ENCODE data around the gene CRIP2.

CRIP2 gene

DNA sequence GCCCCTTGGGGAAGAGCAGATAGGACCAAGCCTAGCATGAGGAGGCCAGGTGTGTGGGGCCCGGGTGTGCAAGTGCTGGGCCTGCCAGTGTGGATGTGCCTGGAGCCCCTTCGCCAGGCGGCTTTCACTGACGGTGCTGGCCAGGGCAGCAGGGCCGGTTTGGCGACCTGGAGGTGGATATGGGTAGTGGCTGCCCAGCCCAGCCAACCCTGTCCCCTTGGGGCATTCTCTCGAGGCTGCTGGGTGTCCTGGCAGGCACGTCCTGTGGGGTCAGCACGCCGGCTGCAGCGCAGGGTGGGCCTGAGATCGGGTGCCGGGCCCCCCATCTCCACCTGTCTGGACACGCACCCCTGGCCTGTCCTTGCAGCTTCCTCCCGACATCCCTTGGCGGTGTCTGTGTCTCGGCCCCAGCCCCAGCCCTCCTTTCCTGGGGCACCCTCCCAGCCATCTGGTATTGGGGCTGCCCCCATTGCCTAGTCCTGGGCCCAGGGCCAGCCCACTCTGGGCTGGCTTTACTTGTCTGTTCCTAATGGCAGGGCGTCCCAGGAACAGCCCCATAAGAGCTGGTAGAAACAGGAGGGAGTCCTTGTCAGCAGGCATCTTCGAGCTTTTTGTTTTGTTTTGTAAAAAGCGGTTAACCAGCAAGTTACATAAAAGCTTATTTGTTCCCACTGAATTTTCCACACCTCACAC is 7.2 kb upstream of the CRIP2 start:
- Histone ChIP-seq H3K36me3 (peaks cover 51% of the 10 kb centered on the region), H3K9me3 (ENCODE audit: severe bottlenecking) (no peaks in the 10 kb centered on the region), H3K27ac (no peak overlapping the region), H3K4me3 (ENCODE audit: low read depth, low read length) (no peak overlapping the region), H3K27me3 (ENCODE audit: insufficient read depth, low read depth, severe bottlenecking) (no peaks in the 10 kb centered on the region)
- no peak for DNase-seq
- TF ChIP-seq, protein P1, sequence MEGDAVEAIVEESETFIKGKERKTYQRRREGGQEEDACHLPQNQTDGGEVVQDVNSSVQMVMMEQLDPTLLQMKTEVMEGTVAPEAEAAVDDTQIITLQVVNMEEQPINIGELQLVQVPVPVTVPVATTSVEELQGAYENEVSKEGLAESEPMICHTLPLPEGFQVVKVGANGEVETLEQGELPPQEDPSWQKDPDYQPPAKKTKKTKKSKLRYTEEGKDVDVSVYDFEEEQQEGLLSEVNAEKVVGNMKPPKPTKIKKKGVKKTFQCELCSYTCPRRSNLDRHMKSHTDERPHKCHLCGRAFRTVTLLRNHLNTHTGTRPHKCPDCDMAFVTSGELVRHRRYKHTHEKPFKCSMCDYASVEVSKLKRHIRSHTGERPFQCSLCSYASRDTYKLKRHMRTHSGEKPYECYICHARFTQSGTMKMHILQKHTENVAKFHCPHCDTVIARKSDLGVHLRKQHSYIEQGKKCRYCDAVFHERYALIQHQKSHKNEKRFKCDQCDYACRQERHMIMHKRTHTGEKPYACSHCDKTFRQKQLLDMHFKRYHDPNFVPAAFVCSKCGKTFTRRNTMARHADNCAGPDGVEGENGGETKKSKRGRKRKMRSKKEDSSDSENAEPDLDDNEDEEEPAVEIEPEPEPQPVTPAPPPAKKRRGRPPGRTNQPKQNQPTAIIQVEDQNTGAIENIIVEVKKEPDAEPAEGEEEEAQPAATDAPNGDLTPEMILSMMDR (IDR thresholded peaks at IDR 0.05; ENCODE audit: low read depth, low read length): no peak

DNA sequence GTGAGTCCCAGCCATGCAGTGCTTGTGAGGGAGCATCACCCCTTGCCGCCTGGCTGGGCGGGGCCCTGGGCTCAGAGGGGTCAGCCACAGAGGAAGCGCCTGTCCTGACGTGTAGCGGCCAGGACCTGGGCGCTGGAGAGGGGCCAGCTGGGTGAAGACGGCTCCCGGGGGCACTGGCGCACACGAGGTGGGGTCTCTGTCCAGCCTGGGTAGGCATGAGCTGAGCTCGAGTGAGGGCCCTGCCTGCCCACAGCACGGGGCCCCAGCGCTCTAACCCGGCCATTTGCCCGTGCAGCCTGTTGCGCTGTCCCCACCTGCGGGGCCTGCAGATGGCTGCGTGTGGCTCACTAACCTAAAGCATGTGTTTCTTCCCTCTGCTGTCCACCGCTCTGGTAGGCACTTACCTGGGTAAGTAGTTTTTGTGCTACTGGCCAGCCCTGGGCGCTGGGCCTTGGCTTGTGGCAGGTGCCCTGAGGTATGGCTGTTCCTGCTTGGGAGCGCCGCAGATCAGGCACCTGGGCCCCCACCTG is 6.6 kb upstream of the CRIP2 start:
- Histone ChIP-seq H3K4me3 (ENCODE audit: low read depth, low read length) (no peak overlapping the region), H3K36me3 (peaks cover 47% of the 10 kb centered on the region), H3K9me3 (ENCODE audit: severe bottlenecking) (no peaks in the 10 kb centered on the region), H3K27me3 (ENCODE audit: insufficient read depth, low read depth, severe bottlenecking) (no peaks in the 10 kb centered on the region), H3K27ac (no peak overlapping the region)
- TF ChIP-seq, protein P1 (IDR thresholded peaks at IDR 0.05; ENCODE audit: low read depth, low read length): no peak
- no peak for DNase-seq

GRCh38 chr14:105468621-105469241 is 5.9 kb upstream of the CRIP2 start:
- H3K27me3 ChIP-seq (ENCODE audit: insufficient read depth, low read depth, severe bottlenecking): no peaks in the 10 kb centered on the region
- H3K27ac ChIP-seq: no peak overlapping the region

DNA sequence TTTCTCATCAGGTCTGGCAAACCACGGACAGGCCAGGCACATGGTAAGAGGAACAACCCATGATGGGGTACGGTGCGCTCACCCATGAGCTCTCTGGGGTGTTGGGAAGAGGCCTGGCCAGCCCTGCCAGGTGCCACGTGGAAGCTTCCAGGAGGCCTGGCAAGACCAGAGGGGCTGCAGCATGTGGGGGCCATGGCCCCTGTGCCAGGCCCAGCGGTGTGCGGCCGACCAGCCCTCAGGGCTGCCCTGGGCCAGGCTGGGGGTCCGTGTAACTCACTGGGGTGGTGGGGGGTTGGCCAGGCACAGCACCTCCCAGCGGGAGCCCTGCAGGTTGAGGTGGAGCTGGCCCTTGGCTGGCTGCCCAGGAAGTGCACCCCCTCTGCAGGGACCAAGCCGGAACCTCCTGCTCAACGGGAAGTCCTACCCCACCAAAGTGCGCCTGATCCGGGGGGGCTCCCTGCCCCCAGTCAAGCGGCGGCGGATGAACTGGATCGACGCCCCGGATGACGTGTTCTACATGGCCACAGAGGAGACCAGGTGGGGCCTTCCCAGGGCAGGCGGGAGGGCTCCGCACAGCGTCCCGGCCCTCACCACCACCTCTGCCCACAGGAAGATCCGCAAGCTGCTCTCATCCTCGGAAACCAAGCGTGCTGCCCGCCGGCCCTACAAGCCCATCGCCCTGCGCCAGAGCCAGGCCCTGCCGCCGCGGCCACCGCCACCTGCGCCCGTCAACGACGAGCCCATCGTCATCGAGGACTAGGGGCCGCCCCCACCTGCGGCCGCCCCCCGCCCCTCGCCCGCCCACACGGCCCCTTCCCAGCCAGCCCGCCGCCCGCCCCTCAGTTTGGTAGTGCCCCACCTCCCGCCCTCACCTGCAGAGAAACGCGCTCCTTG is 4.9 kb upstream of the CRIP2 start:
- TF ChIP-seq, protein P1 (IDR thresholded peaks at IDR 0.05; ENCODE audit: low read depth, low read length): no peak
- peaks cover 33% of the 10 kb centered on the region for H3K36me3 ChIP-seq
- no peak overlapping the region for H3K27ac ChIP-seq

More at GRCh38 chr14:105468621-105469241, 5.9 kb upstream of the CRIP2 start:
- TF ChIP-seq, protein P1 (IDR thresholded peaks at IDR 0.05; ENCODE audit: low read depth, low read length): no peak
- Histone ChIP-seq H3K4me3 (ENCODE audit: low read depth, low read length) (no peak overlapping the region), H3K36me3 (peaks cover 40% of the 10 kb centered on the region), H3K9me3 (ENCODE audit: severe bottlenecking) (no peaks in the 10 kb centered on the region)
- DNase-seq: no peak

DNA sequence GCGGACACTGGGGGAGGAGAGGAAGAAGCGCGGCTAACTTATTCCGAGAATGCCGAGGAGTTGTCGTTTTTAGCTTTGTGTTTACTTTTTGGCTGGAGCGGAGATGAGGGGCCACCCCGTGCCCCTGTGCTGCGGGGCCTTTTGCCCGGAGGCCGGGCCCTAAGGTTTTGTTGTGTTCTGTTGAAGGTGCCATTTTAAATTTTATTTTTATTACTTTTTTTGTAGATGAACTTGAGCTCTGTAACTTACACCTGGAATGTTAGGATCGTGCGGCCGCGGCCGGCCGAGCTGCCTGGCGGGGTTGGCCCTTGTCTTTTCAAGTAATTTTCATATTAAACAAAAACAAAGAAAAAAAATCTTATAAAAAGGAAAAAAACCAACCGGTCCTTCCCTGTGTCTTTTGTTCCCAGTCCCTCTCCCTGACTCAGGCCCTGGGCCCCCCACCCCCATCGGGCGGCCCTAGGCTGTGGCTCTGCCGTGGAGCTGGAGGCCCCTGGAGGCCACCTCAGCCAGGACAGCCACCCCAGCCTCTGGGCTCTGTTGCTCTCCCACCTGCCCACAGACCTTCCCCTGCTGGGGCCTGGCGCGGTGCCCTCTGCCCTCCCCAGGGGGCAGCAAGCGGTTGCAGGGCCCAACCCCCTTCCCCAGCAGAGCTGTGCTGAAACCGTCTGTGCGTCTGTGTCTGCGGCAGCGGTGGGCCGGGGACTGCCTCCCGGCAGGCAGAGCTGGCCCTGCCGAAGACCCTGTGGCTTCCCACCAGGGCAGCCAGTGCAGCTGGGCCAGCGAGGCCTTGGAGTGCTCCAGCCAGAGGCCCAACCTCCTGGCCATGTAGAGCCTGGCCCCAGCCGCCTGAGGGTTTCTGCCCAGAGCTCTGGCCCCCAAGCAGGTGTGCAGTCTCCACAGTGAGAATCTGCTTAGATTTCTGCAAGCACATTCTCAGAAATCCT is 4.0 kb upstream of the CRIP2 start:
- Histone ChIP-seq H3K4me3 (ENCODE audit: low read depth, low read length) (no peak overlapping the region), H3K27ac (peak overlapping the region; percentile 26), H3K36me3 (peaks cover 24% of the 10 kb centered on the region), H3K9me3 (ENCODE audit: severe bottlenecking) (no peaks in the 10 kb centered on the region), H3K27me3 (ENCODE audit: insufficient read depth, low read depth, severe bottlenecking) (no peaks in the 10 kb centered on the region)
- DNase-seq: no peak
- TF ChIP-seq, protein P1 (IDR thresholded peaks at IDR 0.05; ENCODE audit: low read depth, low read length): no peak

More for the DNA sequence above, 4.9 kb upstream of the CRIP2 start:
- no peak for DNase-seq
- Histone ChIP-seq H3K9me3 (ENCODE audit: severe bottlenecking) (no peaks in the 10 kb centered on the region), H3K27me3 (ENCODE audit: insufficient read depth, low read depth, severe bottlenecking) (no peaks in the 10 kb centered on the region), H3K4me3 (ENCODE audit: low read depth, low read length) (no peak overlapping the region)

Measured in WERI-Rb-1 (cell line).